HG02759 (cell line): Measurements from ENCODE around the gene CCS.
"Not testable (repeated sequence)": the region's sequence is repeated elsewhere in the genome, so short reads cannot be mapped to it uniquely, and the experiment has no call there.

Experiments used
- ATAC-seq: cut with Tn5 transposase; IDR thresholded peaks from one replicate; pipeline ENCODE4 v1.9.1; 2021; ENCODE audit warnings: mild to moderate bottlenecking, moderate library complexity; ENCODE audit not compliant: unreplicated experiment

CCS gene, protein sequence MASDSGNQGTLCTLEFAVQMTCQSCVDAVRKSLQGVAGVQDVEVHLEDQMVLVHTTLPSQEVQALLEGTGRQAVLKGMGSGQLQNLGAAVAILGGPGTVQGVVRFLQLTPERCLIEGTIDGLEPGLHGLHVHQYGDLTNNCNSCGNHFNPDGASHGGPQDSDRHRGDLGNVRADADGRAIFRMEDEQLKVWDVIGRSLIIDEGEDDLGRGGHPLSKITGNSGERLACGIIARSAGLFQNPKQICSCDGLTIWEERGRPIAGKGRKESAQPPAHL

DNA sequence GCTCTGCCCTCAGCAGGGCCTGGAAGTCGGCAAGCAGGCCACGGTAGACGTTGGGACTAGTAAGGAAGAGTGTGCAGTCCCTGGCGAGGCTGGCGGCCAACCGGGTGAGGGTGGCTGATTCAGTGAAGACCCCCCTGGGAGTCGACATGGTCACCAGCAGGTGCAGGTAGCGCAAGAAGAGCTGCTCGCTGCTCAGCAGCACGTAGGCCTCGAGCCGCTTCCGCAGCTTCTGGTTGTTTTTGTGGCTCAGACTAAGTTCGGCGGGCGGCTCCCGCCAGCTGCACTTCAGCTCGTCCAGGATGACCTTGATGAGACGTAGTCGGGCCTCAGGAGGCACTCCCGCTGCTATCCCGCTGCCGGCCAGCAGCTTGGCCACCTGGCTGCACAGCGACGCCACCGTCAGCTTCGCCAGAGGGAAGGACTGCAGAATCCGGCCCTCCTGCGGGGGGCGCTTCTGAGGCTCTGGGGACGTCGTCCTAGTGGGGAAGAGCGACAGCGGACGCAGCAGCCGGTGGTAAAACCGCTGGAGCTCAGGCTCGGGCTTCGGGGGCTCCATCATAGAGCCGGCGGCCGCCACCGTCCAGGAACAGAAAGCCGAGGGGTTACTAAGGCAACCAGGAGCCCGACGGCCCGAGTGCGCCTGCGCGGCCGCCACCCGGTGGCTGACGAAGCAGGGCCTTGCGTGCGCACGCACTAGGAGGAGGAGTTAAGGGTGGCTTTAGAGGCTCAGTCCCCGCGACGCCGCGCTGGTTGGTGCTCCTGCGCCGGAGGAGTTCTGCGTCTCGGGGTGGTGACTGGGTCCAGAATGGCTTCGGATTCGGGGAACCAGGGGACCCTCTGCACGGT, at the start of gene CCS, which contains the start of gene CCDC87:
TSS of gene CCS (plus strand) at position 729 of the 846 bp plus-strand sequence. CDS start at position 806, 77 bp downstream.
TSS of gene CCDC87 (minus strand) at position 607 of the 846 bp plus-strand sequence. CDS start at position 559, 48 bp downstream.
- ATAC-seq: peak; percentile 92

DNA sequence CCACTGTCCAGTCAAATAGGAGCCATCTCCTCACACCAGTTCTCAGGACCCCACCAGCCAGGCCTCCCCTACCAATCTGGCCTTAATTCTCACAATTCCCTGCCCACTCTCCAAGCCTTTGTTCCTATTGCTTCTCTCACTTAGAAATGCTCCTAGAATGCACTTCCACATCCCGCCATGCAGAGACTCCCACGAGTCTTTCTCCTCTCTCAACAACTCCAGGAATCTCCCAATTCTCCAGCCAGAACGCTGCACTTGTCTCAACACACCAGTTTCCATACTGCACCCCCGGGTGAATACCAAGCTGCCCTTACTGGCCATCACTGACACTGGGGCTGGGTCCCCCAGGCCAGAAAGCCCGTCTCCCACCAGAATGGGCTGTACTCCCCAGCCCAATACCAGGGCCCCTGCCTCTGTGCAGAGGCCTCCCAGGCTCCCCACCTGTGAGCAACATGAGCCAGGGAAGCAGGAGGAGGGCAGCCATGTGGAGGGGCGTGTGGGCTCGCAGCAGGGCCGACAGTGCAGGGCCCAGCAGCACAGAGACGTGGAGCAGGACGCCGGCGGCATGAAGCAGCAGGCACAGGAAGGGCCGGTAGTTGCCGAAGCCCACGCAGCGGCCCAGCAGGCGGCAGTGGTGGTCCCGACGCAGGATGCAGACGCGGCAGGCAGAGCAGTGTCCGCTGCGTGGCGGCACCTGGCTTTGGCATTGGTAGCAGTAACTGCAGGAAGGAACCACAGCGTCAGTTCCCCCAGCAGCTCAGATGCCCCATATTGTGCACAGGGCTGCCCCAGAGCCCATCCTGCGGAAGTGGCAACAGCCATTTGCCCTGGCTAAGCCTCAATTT, 49.5 kb upstream of the CCS start:
- peak; percentile 32 for ATAC-seq

DNA sequence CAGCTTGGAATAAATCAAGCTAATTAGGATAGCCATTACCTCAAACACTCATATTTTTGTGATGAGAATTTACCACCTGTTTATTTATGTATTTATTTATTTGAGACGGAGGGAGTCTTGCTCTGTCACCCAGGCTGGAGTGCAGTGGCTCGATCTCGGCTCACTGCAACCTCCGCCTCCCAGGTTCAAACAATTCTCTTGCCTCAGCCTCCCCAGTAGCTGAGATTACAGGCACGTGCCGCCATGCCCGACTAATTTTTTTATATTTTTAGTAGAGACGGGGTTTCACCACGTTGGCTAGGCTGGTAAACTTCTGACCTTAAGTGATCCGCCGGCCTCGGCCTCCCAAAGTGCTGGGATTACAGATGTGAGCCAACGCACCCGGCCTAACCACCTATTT, 48.0 kb upstream of the CCS start:
- not testable (repeated sequence) for ATAC-seq

DNA sequence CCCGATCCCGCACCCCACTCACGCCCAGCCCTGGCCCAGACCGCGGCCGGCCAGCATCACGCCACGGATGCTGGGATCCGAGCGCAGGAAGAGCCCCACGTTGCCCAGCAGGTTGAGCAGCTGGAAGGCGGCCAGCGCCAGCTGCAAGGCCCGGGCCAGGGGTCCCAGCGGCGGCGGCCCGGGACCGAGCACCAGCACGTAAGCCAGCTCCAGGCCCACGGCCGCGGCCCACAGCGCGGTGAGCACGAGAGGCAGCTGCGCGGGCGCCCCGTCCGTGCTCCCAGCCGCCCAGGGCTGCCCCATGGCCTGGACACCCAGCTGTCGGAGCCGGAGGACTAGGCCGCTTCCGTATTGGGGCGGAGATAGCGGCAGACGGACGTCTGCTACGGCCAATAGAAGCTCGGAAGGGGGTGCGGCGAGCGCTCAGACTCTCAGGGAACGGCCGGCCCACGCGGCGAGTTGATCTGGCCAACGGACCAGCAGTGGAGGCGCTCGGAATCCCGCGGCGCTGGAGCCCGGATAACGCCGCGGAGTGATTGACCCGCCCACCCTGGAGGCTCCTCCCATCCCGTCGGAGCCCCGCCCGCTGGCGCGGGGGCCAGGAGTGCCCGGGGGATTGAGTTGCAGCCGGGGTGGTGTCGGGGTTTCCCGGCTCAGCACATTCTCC, 47.2 kb upstream of the CCS start, which contains the start of gene ZDHHC24:
TSS of gene ZDHHC24 (minus strand) at position 348 of the 667 bp plus-strand sequence. CDS start at position 303, 45 bp downstream.
- peak; percentile 85 for ATAC-seq

DNA sequence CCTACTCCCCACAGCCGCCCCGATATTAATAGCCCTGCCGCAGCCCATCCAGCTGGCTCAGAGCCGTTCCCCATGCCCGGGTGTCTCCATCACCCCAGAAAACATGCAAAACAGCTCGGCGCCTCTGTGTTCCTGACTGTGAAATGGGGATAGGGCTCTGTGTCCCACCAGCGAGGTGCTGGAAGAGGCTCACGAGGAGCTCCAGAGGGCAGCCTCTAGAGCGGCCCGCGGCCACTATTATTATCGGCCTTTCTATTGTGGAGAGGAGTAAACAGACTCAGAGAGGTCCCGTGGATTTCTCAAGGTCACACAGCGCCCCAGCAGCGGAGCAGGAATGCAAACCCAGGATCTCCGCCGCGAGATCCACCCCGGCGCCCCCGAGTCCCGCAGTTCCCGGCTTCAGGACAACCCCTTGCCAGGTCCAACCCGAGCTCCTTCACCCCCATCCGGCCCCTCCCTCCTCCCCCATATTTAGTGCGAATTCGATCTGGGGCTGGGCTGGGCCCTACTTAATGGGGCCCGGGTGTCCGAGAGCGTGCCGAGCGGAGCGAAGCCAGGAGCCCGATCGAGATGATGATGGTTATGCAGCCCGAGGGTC, 46.5 kb upstream of the CCS start, which contains the start of gene ACTN3:
TSS of gene ACTN3 (plus strand) at position 536 of the 598 bp plus-strand sequence. CDS start at position 571, 35 bp downstream.
- ATAC-seq: no peak

DNA sequence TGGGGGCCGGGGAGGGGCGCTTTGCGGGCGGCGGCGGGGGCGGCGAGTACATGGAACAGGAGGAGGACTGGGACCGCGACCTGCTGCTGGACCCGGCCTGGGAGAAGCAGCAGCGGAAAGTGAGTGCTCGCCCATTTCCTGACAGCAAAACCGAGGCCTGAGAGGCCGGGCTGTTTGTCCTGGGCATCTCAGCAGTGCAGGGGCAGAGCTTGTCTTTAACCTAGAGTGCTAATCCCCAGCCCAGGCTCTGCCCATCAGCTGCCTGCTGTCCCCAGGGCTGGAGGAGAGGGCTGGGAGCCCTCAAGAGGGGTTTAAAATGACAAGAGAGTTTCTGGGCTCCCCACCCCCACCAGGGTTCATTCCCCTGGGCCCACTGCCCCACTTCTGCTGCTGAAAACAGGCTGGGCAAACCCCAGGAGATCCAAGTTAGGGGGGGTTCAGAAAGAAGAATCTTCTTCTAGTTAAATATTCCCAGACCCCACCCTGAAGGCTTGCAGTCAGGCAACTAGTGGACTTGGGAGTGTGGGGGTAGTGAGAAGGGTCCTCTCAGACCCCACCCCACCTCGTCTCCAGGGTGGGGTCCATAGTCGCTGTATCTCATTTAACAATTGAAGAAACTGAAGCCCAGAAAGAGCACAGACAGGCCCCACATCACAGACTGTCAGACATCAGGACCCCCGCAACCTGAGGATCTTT, 45.9 kb upstream of the CCS start:
- no peak for ATAC-seq

DNA sequence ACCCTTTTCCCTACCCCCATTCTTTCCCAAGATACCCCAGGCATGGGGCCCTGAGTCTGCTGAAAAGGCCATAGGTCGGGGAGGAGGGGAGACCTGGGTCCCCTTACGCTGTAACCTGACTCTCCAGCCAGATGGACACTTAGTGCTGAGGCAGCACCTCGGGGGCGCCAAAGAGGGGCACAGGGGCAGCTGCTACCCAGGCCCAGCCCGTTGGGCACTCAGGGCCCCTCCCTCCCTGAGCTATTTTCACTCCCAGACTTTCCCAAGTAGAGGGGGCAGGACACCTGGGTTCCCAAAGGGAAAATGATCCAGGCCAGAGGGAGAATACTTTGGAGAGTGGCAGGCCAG, 45.3 kb upstream of the CCS start:
- ATAC-seq: no peak

DNA sequence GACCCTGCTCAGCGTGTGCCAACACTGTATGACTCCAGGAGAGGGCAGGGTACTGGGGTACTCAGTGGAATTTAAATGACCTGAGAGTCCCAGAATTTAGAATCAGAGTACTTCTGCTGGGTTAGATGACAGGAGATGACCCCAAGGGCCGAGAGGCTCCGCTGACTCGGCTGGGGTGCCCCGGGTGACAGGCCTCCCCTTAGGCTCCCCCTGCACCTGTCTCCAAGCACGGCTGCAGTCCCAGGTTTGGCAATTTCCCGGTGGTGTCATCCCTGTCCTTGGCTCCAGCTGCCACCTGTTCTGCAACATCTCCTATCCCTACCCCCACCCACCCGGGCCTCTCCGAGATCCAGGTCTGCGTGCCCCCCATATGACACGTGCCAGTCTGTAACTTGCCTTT, 44.9 kb upstream of the CCS start:
- ATAC-seq: no peak

DNA sequence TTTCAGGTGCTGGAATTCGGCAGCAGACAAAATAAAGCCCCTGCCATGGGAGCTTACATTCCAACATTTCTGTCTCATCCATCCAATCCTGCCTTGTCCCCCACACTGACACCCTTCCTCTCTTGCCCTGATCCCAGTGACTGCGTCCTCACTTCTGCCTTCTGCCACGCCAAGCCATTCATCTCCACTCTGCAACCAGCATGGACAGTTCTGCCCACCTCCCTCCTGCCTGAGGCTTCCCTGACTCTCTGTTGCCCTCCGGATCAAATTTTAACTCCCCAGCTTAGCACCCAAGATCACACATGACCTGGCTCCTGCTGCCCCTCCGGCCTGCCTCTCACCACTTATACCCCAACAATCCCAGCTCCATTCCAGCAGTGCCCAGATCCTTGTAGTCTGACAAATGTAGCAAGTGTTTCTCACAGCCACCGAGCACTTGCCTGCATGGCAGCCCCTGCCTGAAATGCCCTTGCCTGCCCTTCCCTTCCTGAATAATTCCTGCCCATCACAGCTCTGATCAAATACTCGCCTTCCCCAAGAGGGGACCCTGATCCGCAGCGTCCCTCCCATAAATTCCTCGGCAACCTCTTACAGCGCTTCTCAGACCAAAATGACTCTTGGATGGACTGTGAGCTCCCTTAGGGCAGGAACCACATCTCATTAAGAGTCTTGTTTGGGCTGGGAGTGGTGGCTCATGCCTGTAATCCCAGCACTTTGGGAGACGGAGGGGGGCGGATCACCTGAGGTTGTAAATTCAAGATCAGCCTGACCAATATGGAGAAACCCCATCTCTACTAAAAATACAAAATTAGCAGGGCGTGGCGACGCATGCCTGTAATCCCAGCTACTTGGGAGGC, 44.0 kb upstream of the CCS start:
- ATAC-seq: no peak

DNA sequence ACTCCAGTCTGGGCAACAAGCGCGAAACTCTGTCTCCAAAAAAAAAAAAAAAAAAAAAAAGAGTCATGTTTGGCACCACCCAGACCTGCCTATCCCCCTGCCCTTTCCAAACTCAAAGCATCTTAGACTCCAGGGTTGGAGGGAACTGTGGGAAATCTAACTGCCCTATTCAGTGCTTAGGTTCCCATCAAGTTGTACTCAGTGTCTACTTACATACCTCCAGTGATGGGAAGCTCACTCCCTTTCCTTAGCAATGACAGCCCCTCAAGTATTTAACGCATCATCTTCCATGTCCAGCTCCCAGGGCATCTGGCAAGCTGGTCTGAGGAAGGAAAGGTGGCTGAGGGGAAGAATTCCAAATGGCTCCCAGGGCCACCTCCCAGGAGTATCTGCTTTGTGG, 43.3 kb upstream of the CCS start:
- ATAC-seq: no peak

DNA sequence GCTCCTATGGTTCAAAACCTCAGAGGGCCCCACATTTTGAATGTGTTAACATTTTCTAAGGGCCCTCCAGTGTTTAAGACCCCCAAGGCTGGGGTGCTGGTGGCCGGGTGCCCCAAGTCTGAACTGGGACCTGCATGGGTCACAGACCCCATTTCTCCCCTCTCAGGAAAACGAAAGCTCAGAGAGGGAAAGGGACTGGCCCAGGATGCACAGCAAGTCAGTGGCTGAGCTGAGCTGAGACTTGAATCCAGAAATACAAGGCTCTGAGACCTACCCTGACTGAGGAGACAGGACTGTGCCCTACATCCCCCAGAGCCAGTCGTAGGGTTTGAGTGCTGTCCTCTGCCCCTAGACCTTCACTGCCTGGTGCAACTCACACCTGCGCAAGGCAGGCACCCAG, 42.1 kb upstream of the CCS start:
- ATAC-seq: no peak

DNA sequence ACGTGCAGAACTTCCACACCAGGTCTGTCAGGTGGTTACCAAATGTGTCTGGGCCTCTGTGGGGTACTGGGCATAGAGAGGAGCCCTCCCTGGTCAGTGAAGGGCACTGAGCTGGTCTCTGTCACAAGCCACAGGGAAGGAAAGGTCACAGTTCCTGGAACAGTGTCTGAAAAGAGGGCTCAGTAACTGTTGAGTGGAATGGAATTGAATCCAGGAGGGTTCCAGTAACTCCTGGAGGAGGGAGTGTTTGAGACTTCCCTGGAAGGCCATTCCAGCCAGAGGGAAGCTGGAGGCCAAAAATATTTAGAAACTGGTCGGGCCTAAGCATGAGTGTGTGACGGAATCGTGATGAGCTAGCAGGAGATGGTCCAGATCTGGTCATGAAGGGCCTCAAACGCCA, 38.4 kb upstream of the CCS start:
- ATAC-seq: no peak

DNA sequence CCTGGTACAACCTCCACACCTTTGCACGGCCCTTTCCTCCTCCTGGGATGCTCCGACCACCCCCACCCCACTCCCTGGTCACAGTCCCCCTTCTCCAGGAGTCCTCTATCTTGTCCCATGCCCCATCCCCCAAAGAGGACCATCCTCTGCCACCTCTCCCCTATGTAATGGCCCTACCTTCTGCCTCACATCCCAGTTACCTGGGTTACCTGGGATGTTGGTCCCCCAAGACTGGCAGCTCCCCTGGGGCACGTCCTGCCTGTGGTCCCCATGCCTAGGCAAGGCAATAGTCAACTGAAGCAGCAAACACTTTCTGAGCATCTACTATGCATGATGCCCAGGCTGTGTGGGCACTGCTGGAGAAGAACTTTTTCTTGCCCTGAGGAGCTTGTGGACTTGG, 37.6 kb upstream of the CCS start:
- ATAC-seq: no peak

DNA sequence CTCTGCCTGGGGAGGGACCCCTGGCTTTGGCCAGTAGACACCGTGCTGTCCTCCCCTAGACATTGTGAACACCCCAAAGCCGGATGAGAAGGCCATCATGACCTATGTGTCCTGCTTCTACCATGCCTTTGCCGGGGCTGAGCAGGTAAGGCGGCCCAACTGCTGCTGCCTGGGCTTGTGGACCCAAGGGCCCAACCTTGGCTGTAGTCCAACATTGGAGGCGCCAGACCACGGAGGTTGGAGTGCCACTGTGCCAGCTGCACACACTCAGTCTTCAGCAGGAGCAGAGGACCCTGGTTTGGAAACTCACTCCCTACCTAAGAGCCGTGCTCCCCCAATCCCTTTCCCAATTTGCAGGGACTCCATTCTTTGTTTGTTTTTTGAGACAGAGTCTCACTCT, 36.9 kb upstream of the CCS start:
- ATAC-seq: no peak

DNA sequence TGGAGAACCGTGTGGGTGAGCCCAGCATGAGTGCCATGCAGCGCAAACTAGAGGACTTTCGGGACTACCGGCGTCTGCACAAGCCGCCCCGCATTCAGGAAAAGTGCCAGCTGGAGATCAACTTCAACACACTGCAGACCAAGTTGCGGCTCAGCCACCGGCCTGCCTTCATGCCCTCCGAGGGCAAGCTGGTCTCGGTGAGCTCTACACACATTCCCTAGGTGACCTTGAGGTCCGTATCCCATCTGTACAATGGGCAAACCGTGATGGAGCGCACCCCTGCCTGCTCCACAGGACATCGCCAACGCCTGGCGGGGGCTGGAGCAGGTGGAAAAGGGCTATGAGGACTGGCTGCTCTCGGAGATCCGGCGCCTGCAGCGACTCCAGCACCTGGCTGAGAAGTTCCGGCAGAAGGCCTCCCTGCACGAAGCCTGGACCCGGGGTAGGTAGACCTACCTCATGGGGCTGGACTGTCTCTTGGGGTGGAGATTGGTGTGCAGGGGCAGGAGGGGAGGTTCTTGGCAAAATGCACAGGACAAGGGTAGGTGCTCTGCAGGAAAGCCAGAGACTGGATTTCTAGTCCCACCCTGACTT, 35.2 kb upstream of the CCS start:
- ATAC-seq: no peak

DNA sequence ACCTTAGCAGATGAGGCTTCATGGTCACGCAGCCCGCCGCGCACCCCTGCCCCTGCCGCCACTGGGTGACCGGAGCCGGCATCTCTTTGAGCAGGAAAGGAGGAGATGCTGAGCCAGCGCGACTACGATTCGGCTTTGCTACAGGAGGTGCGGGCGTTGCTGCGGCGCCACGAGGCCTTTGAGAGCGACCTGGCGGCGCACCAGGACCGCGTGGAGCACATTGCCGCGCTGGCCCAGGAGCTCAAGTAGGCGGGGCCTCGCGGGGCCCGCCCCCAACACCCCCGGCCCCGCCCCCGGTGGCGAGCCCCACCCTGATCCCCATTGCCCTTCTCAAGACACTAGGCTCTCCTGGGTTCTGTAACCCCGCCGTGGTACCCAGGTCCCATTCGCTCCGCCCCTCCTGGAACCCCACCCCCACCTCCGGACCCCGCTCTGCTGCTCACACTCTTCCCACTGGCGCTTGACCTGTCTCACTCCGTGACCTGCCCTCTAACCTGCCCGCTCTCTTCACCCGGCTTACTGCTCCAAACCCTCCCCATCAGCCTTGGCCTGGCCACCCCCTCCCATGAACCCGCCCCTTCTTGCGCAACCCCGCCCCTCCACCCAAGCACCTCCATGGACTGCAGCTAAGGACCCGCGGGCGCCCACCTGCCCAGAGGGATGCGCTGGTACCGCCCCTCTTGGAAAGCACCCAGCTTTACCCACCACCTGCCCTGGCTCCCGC, 33.7 kb upstream of the CCS start:
- no peak for ATAC-seq

DNA sequence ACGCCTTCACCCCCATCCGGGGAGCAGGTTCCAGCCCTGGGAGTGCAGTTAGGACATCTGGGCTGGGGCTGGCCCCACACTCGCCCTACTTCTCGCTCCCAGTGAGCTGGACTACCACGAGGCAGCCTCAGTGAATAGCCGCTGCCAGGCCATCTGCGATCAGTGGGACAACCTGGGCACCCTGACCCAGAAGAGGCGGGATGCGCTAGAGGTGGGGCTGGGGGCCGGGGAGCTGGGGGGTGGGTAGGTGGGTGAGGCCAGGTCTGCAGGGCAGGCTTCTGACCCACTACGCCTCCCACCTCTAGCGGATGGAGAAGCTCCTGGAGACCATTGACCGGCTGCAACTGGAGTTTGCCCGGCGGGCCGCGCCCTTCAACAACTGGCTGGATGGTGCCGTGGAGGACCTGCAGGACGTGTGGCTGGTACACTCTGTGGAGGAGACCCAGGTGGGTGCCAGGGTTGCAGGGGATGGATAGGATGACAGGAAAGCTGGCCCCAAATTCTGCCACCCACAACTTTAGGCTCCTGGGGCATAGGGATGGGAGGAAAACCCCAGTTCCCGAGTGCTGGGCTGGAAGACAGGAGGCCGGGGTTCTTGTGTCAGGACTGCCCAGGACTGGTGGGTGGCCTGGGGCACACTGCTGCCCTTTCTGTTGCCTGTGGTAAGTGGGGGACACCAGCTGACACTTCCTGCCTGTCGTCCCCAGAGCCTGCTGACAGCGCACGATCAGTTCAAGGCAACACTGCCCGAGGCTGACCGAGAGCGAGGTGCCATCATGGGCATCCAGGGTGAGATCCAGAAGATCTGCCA, 32.9 kb upstream of the CCS start:
- no peak for ATAC-seq
